Stimulated activated CD4-positive, alpha-beta T cell treated with anti-CD3 and anti-CD28 coated beads, Interleukin-1b, Interleukin-23, amount 100 ng/mL, for 24 hours (primary cell): ENCODE measurements around the gene PLA2G3.
"Not testable (repeated sequence)": the region's sequence is repeated elsewhere in the genome, so short reads cannot be mapped to it uniquely, and the experiment has no call there.

Experiments used
- DNase-seq, 4 experiments: peaks; one replicate each; pipeline ENCODE4 v3.0.0-alpha.2; 2020; ENCODE audit warnings: low read depth in 4 of 4, low spot score in 1 of 4

The PLA2G3 gene

DNA sequence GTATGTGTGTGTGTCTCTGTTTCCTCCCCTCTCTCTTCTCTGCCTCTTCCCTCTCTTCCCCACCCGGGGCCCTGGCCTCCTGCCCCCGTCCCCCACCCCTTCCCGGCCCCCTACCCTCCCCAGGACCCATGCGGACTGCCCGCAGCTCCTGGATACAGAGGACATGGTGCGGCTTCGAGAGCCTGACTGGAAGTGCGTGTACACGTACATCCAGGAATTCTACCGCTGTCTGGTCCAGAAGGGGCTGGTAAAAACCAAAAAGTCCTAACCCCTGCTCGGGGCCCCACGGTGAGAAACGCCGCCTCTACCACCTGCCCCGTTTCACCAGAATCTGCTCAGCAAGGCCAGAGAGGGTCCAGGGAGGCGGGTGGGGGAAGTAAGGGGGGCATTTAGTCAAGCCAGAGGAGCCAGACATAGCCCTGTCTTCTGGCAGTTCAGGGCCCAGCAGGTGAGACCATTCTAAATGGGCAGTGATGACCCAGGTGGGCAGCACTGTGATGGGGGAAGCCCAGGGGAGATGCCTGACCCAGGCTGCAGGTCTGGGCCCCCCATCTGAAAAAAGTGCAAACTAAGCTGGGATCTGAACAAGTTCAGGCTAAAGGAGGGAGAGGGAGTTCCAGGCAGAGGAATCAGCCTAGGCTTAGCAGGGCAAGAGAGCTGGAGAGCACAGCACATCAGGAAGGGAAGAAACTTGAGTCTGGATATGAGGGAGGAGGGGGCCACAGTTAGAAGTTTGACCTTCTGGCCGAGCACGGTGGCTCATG lies 39.4 kb downstream of the PLA2G3 start:
- no peak for DNase-seq

DNA sequence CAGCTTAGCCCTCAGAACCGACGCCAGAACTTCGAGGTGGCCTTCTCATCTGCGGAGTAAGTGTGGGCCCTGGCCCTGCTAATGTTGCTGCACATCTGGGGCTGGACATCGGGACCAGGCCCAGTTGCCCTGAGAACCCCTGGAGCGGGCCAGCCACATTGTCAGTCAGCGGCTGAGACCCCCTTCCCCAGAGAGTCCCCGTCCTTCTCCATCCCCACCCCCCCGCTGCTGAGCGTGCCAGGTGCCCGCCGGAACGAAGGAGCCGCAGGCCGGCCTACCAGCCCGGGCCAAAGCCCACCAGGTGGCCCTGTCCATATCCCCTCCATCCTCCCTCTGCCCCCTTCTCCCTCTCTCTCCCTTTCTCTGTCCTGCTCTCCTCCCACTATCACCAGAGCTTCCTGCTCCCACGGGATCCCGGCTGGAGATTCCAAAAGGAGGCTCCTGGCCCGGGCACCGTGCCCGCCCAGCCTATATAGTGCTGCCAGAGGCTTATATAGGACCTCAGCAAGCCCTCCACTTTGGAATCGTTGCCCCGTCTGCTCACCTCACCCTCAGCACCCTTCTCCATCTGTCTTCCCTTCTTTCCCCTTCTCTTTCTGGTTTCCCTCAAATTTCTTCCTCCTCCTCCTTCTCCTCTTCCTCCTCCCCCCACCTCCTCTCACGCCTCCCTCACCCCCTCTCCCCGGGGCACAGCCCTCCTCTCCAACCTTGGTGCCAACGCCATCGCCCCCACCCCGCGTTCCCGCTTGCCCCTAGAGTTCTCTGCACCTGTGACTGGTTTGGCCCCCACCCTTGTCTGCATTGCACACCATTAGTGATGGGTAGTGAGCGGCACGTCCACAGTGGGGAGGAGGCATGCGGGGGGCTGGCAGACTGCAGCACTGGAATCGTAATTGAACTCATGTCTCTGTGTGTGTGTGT lies 40.2 kb downstream of the PLA2G3 start:
- no peak for DNase-seq

DNA sequence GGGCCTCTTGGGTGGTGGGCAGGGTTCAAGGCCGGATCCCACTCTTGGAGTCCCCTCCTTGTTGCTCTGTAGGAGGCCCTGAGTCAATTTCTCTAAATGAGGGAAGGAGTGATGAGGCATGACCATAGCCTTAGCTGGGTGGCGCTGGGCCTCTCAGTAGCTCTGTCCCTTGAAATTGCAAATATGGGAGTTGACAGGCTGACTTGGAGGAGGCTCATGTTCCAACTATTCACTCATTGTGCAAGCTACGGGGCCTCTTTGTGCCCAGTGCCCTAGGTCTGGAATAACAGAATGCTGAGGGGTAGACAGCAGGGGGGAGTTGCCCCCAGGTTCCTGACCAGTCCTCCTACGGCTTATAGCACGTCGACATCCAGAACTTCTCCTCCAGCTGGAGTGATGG lies 40.9 kb downstream of the PLA2G3 start:
- DNase-seq = no peak

- no peak for DNase-seq
These were observed 41.6 kb downstream of the PLA2G3 start for GRCh38 chr22:31098632-31099110.

- no peak for DNase-seq
These were observed 42.2 kb downstream of the PLA2G3 start for GRCh38 chr22:31097941-31098631.

- not testable (repeated sequence) for DNase-seq
These were observed 42.8 kb downstream of the PLA2G3 start for GRCh38 chr22:31097539-31097938.

DNA sequence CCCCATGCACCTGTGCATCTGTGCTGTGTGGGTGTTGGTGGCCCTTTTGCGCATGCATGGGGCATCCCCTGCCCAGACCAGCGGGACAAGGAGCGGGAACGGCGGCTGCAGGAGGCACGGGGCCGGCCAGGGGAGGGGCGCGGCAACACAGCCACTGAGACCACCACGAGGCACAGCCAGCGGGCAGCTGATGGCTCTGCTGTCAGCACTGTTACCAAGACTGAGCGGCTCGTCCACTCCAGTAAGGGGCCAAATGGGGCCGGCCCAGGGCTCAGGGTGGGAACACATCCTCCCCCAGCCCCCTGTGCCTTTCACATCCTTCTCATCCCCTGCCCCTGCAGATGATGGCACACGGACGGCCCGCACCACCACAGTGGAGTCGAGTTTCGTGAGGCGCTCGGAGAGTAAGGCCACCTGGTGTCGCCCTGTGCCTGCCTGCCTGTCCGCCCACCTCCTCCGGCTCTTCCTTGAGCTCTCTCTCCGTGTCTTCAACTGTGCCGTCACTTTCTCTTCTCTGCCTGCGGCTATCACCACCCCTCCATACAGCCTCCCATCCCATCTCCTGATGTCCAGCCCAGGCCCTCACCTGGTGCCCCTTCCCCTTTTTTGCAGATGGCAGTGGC lies 43.5 kb downstream of the PLA2G3 start:
- DNase-seq = no peak

DNA sequence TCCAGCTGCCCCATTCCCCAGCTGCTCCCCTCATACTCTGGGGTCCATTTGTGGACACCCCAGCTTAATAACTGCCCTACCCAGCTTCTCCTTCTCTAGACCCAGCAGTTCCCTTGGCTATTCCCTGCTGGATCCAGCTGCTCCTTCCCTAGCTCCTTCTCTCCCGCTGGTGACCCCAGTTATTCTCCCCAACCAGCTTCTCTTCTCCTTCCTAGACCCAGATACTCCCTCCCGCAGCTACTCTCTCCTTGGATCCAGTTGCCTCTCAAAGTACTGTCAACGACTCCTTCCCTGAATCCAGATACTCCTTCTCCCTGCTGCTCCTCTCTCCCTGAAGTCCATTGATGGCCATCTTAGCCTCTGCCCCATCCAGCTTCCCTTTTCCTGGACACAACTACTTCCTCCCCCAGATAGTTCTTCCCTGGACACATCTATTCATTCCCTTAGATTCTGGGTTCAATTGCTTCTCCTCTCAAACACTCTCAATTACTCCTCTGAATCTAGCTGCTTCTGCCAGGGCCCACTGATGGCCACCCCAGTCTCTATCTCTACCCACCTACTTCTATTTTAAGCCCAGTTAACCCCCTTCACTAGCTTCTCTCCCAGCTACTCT lies 44.6 kb downstream of the PLA2G3 start:
- DNase-seq = no peak

DNA sequence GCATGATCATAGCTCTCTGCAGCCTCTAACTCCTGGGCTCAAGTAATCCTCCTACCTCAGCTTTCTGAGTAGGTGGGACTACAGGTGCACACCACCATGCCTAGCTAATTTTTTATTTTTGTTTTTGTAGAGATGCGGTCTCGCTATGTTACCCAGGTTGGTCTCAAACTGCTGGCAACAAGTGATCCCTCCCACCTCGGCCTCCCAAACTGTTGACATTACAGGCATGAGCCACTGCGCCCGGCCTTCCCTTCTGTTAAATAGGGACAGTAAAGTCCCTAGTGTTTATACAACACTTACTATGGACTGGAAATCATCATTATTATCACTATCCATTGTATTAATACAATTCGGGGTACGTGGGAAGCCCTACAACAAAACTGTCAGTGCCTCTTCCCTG lies 45.6 kb downstream of the PLA2G3 start:
- no peak for DNase-seq

DNA sequence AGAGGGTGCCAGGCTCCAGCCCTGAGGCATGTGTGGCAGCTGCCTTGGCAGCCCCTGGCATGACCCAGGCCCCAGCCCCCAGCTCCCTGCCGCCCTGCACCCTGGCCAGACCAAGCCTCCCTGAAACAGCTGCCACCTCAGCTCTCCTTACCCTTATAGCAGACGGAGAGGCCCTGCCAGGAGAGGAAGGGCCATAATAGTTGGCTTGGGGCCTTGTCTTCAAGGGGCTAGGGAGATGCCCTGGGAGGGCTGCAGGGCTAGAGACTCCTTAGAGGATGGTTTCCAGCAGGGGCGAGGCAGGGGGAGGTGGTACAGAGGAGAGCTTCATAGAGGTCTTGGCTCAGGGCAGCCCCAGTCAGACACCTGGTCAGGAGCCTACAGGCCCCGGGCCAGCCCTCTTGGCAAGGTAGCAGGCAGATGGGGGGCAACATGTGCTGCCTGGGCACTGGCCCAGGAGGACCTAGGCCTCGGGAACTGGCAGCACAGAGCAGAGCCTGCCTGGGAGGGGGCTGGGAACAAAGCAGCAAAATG lies 46.2 kb downstream of the PLA2G3 start:
- DNase-seq = no peak

GRCh38 chr22:31093086-31093850 lies 47.0 kb downstream of the PLA2G3 start:
- DNase-seq = no peak

DNA sequence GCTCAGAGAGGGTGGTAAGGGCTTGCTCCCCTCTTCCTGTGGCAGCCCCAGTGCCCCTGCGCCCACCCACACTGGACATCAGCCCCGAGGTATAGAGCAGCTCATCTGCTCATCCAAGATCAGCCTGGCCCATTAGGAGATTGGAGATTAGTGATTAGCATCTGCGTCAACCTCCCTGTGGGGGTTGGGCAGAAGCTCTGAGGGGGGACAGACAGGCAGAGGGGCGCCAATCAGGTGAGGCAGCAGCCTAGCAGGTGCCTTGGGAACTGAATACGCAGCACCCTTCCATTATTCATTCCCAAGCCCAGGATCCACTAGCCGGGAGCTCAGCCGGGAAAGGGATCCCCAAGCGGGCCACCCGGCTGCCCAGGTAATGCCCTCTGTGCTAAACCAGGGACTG lies 48.1 kb downstream of the PLA2G3 start:
- DNase-seq = no peak

DNA sequence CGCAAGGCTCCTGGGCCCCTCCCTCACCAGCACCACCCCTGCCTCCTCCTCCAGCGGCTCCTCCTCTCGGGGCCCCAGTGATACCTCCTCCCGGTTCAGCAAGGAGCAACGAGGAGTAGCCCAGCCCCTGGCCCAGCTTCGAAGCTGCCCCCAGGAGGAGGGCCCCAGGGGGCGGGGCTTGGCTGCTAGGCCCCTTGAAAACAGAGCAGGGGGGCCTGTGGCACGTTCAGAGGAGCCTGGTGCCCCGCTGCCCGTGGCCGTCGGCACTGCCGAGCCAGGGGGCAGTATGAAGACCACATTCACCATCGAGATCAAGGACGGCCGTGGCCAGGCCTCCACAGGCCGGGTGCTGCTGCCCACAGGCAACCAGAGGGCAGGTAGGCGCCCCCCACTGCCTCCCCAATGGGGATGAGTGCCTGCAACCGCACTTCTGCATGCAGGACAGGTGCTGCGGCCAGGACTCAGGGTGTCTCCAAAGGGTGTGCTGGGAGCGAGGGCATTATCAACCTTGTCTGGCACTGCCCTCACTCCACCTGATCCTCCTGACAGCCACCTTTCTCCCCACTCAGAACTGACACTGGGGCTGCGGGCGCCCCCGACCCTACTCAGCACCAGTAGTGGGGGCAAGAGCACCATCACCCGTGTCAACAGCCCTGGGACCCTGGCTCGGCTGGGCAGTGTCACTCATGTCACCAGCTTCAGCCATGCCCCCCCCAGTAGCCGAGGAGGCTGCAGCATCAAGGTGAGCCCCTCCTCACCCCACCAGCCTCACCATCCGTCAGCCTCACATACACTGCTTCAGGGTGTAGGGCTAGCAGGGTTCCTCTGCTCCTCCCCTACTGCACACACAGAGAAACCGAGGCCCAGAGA lies 49.0 kb downstream of the PLA2G3 start:
- DNase-seq = no peak

DNA sequence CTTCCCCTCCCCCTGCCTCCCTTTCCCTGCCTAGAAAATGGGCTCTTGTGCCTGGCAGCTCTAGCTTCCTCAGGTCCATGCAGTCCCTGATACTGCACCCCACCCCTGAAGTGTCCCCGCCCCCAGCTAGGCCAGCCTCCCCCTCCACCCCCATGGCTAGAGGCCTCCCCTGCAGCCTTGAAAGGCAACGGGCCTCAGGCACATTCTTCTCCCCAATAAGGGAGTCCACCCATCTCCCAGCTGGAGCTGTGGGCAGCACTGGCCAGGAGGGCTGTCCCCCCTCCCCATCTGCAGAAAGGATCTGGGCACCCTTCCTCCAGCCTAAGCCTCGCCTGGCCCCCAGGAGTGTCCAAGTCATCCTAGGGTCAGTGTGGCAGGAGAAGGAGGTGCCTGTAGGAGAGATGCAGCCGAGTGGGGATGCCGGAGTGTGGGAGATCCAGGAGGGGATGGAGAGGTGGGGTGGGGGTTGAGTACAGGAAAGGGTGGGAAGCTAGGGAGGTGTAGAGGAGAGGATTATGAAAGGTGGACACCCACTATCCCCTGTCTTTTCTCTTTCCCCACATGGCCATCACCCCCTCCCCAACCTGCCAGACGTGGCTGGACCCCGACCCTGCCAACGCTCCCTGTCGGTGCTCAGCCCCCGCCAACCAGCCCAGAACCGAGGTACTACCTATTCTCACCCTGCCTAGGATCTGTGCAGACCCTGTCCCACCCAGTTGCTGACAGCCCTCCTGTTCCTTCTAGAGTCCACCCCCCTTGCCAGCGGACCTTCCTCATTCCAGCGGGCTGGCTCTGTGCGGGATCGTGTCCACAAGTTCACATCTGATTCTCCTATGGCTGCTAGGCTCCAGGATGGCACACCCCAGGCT lies 49.9 kb downstream of the PLA2G3 start:
- no peak for DNase-seq

DNA sequence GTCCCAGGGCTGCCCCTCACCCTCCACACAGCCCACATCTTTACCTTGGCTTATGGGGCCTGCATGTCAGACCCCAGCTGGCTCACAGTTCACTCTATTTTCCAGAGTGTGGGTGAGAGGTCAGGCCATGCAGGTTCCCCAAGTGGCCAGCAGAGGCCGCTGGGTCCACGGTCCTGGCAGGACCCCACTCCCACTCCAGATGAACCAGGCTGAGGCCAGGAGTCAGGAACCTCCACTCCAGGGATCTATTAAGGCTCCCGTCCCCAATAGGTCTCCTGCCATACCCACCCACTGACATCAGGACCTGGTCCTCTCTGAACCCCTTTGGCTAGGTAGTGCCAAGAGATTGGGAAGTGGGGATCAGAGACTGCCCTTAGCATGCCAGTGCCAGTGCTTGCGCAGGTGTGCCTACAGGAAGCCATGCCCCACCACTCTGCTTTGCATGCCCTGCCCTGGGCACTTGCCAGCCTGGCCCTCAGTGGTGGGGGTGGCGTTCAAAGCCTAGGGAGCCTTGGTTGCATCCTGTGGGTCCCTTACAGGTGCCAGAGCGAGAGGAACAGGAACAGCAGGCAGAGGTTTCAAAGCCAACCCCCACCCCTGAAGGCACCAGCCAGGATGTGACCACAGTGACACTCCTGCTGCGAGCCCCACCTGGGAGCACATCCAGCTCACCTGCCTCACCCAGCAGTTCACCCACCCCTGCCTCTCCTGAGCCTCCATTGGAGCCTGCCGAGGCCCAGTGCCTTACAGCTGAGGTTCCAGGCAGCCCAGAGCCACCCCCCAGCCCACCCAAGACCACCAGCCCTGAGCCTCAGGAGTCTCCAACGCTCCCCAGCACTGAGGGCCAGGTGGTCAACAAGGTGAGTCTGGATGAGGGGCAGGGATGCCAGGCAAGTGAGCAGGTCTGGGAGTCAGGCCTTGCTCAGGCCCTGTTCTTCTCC lies 50.9 kb downstream of the PLA2G3 start:
- no peak for DNase-seq

GRCh38 chr22:31088233-31088986 lies 51.9 kb downstream of the PLA2G3 start:
- DNase-seq = no peak
